NCI-H748 (cell line): ENCODE results near the gene HIF1A.

Experiments used
- DNase-seq: peaks from one replicate; lab custom pipeline; 2025; ENCODE audit not compliant: unreplicated experiment; lab: John Stamatoyannopoulos, UW

The HIF1A gene

DNA sequence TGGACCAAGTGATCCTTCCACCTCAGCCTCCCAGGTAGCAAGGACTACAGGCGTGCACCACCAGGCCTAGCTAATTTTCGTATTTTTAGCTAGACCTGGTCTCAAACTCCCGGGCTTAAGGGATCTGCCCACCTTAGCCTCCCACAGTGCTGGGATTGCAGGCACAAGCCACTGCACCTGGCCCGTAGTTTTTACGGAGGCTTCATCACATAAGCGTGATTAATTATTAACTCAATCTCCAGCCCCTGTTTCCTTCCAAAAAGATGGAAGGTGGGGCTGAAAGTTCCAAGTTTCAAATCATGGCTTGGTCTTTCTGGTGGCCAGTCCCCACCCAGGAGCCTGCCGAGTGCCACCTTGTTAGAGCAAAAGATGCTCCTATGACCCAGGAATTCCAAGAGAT, 22.5 kb upstream of the HIF1A start:
- DNase-seq = no peak

GRCh38 chr14:61673305-61673704, 22.0 kb upstream of the HIF1A start:
- no peak for DNase-seq

- DNase-seq = no peak
Observed at GRCh38 chr14:61675291-61675690, 20.0 kb upstream of the HIF1A start.

DNA sequence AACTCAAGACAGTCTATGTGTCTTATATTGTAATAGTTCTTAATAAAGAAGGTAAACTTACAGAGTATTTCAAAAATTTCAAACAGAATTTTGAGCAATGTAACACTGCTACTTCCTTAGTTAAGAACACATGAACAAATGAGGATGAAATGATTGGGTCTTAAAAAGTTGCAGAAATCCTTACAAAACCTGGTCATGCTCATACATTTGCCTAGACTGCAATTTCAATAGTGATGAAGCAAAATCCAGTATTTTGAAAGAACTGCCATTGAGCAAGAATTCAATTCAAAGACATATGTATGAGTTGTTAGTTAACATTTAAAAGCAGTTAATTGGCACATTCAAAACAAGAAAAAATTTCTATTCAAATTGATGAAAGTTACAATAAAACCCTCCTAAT, 17.8 kb upstream of the HIF1A start:
- DNase-seq = no peak

DNA sequence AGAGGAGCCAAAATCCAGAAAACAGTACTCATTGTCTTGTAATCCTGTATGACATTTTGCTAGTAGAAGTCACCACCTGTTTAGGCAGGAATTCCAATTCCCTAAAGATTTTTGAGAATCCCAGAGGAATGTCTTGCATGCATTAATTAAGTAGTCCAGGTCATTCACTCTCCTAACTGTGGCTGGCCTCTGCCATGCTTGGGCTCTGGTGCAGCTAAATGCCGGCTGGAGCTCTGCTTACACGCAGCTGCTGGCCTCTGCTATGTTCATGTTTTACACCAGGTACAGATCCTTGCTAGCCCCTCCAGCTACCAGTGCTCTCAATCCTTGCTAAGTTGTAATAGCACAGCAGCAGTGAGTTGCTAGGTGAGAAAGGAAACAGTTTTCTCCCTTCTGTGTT, 16.3 kb upstream of the HIF1A start:
- no peak for DNase-seq

DNA sequence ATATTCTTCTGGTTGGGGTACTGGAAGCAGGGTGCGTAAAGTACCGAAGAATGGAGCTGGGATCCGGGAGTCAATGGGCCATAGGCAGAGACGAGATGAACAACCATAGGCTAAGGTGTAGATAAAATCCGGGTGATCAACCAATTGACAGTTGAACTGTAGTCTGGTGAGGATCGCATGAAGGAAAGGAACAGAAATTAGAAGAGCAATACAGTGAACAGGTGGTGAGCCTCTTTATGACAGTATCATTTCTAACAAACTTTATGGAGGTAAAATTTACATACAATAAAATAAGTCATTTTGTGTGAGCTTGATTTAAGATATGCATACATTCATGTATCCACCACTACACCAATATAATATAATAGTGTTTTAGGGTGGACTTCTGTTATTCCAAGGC, 13.9 kb upstream of the HIF1A start:
- DNase-seq = no peak

- no peak for DNase-seq
Observed at GRCh38 chr14:61683108-61683507, 12.2 kb upstream of the HIF1A start.

DNA sequence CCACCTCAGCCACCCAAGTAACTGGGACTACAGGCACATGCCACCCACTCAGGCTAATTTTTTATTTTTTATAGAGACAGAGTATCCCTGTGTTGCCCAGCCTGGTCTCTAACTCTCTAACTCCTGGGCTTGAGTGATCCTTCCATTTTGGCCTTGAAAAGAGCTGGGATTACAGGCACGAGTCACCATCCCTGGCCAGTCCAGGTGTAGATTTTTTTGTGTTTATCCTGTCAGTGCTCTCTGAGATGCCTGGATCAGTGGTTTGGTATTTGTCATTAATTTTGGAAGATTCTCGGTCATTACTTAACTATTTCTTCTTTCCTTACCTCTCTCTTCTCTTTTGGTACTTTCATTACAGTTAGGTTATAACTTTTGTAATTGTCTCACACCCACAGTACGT, 5.3 kb upstream of the HIF1A start:
- DNase-seq = no peak

DNA sequence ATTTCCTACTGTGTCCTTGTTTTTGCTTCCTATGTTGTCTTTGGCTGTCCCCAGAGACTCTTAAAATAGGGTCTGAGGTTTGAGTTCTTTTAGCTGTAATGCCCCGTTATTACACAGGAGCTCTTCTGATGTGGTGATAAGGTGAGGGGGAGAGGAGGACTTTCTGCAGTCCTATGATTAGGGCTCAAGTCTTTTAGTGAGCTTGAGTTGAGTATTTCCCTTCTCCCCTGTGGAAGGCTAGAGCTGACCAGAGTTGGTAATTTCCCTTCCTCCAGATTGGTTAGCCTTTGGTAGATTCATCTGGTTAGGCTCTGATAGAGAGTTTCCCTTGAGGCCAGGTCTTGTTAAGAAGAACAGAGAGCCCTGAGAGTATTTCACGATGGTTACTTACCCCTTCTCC, 4.3 kb upstream of the HIF1A start:
- DNase-seq = no peak

GRCh38 chr14:61691495-61691894, 3.8 kb upstream of the HIF1A start:
- no peak for DNase-seq

GRCh38 chr14:61694039-61694438, 1.3 kb upstream of the HIF1A start:
- DNase-seq = no peak

DNA sequence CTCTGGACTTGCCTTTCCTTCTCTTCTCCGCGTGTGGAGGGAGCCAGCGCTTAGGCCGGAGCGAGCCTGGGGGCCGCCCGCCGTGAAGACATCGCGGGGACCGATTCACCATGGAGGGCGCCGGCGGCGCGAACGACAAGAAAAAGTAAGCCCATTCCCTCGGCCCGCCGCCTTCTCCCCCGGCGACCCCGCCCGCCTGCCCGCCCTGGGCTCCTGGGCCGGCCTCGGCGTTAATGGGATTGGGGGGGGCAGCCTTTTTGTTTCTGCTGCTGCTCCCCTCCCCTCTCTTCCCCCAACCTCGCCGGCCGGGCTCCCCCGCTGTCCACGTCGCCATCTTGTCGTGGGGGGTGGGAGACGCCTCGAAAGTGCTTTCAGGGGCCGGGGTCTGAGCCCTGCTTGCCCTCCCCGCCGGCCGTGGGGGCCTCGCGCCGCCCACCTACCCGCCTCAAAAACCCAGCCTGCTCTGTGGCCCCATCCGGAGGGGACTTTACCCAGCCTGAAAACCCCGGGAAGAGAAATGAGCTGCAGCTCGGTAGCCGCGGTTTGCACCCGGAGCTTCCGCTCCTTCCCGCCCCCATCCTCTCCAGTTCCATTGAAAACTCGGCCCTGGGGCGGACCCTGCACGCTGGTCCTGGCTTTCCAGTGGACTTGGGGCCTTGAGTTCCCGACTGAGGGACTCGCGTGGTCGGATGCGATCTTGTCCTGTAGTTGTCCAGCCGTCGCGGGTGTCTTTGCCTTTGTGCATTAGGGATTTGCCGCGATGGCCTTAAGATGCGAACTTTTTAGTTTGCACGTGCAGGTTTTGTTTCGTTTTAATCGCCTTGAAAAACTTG, 598 bp downstream of the HIF1A start:
- peak; percentile 88 for DNase-seq

- DNase-seq = no peak
Observed at GRCh38 chr14:61696753-61697318, 1.5 kb downstream of the HIF1A start.

- DNase-seq = no peak
Observed at GRCh38 chr14:61698206-61698980, 3.1 kb downstream of the HIF1A start.

DNA sequence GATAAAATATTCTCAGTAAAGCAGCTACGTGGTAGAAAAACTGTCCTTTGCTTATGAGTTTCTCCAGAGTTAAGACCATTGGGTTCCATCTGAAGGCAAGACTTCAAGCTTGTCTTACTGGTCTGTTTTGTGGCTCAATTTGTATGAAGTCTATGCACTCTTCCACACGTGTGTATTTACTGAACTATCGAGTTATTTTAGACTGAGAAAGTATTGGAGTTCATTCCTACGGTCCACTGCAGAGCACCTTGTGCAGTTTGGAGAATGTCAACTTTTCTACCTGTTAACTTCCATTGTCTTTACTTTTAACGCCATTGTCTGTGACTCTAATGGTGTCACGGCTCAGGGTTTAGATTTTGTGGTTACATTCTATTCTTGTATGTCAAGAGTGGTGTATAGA, 3.7 kb downstream of the HIF1A start:
- no peak for DNase-seq

DNA sequence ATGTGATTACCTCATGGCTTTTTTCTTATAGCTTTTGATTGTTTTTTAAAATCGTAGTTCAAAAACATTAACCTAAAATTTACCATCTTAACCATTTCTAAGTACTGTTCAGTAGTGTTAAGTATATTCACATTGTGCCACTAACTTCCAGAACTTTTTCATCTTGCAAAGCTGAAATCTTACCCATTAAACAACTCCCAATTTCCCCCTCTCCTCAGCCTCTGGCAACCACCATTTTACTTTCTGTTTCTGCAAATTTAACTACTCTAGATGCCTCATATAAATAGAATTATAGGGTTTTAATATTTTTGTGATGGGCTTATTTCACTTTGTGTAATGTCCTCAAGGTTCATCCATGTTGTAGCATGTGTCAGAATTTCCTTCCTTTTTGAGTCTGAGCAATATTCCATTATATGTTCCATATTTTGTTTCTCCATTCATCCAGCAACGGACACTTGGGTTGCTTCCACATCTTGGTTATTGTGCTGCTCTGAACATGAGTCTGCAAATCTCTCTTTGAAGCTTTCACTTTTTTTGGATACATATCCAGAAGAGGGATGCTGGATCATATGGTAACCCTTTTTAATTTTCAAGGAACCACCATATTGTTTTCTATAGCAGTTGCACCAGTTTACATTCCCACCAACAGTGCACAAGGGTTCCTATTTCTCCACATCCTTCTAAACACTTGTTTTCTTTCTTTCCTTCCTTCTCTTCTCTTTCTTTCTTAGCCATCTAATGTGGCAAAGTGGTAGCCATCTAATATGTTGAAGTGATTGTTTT, 5.0 kb downstream of the HIF1A start:
- no peak for DNase-seq

DNA sequence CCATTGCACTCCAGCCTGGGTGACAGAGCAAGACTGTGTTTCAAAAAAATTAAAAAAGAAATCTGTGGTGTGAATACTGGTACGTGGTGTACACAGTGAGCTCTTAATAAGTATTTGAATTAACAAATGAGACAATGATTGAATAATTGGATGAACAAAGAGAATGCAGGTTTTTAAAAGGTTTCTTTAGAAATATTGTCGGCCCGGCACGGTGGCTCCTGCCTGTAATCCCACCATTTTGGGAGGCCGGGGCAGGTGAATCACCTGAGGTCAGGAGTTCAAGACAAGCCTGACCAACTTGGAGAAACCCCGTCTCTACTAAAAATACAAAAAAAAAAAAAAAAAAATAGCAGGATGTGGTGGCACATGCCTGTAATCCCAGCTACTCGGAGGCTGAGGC, 6.6 kb downstream of the HIF1A start:
- no peak for DNase-seq

DNA sequence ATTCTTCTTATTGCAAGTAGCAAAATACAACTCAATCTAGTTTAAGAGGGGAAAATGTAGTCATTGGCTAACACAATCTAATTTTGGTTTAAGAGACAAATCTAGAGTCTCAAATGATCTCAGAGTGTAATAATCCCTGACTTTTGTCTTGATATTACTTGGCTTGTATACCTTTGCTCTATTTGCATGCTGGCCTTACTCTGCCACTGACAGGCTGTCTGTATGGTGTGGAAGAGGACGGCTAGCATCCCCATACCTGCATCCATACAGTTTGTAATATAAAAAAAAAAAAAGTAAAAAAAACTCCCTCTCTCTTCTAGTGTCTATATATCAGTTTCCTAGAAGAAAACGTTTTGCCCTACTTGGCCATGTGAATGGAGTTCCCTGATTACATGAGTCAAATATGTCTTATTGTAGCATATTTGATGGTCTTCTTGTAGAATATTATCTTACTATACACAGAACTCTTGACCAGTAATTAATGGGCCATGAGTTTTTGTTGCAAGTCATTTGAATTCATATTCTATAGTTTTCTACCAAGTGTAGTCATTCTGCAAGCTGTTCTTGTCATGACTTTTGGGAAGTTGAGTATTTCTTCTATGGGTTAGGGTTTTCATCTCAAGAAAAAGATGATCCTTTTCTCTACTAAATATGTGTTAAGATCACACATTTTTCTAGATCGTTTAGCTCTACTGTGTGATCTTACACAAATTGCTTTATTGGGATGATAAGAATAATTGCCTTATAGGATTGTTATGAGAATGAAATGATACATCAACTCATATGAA, 8.2 kb downstream of the HIF1A start:
- no peak for DNase-seq

DNA sequence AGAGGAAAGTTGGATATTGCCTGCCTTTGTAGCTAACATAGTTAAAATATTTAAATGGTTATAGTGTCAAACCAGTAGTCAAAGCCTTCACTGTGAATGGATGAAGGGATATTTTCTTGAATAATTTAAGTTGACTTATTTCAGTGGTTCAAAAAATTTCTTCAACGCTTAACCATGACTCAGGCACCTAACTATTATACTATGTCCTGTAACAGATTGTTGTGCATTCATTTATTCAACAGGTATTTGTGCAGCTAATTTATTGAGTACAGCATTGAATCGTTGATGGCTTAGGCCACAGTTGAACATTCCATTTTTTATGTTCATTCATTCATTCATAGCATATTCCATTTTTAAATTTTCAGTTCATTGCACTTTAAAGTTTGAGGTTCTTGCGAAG, 9.2 kb downstream of the HIF1A start:
- no peak for DNase-seq

GRCh38 chr14:61705017-61705416, 9.7 kb downstream of the HIF1A start:
- no peak for DNase-seq
